Liver (tissue), 3 donors: ENCODE measurements around the gene THSD7B.

ENCODE experiments used
- FOXA1 ChIP-seq: IDR thresholded peaks from 2 replicates; pipeline ENCODE4 v1.6.1; 2016; ENCODE audit warnings: antibody characterized with exemption
- GABPA ChIP-seq, 2 donors: IDR thresholded peaks in 1 of 2; conservative IDR thresholded peaks in 1 of 2; 2 replicates each; pipeline ENCODE4 v1.6.1; 2016; ENCODE audit warnings: antibody characterized with exemption in 2 of 2, mild to moderate bottlenecking in 1 of 2, moderate library complexity in 1 of 2
- HNF4G ChIP-seq: IDR thresholded peaks from 2 replicates; pipeline ENCODE4 v1.6.1; 2016; ENCODE audit warnings: antibody characterized with exemption
- JUND ChIP-seq, 2 donors: IDR thresholded peaks; 2 replicates each; pipeline ENCODE4 v1.6.1; 2016; ENCODE audit warnings: antibody characterized with exemption in 2 of 2
- NR2F2 ChIP-seq: IDR thresholded peaks from 2 replicates; pipeline ENCODE4 v1.6.1; 2016; ENCODE audit warnings: antibody characterized with exemption
- RAD21 ChIP-seq, 2 donors: IDR thresholded peaks; 2 replicates each; pipeline ENCODE4 v1.6.1; 2016; ENCODE audit warnings: antibody characterized with exemption in 2 of 2, mild to moderate bottlenecking in 2 of 2
- RXRA ChIP-seq, 2 donors: IDR thresholded peaks; 2 replicates each; pipeline ENCODE4 v1.6.1; 2017 to 2018; ENCODE audit warnings: antibody characterized with exemption in 2 of 2, mild to moderate bottlenecking in 1 of 2
- TAF1 ChIP-seq: conservative IDR thresholded peaks from 2 replicates; pipeline ENCODE4 v1.6.1; 2016; ENCODE audit warnings: antibody characterized with exemption, mild to moderate bottlenecking
- YY1 ChIP-seq: IDR thresholded peaks from 2 replicates; pipeline ENCODE4 v1.6.1; 2016; ENCODE audit warnings: antibody characterized with exemption, mild to moderate bottlenecking
- TF ChIP-seq, protein P1 (sequence below): fragments of 150-350 bp; IDR thresholded peaks from 2 replicates; pipeline ENCODE4 v1.5.1; 2017; ENCODE audit warnings: improper control_type of control experiment, low read depth, low read length; ENCODE audit not compliant: missing input control
- TF ChIP-seq, protein P2 (sequence below): IDR thresholded peaks from 2 replicates; pipeline ENCODE4 v1.6.1; 2016; ENCODE audit warnings: antibody characterized with exemption, mild to moderate bottlenecking
- TF ChIP-seq, protein P3 (sequence below): IDR thresholded peaks from 2 replicates; pipeline ENCODE4 v1.6.1; 2016; ENCODE audit warnings: antibody characterized with exemption
- TF ChIP-seq, protein P4 (sequence below): IDR thresholded peaks from 2 replicates; pipeline ENCODE4 v1.6.1; 2016; ENCODE audit warnings: antibody characterized with exemption
- donor health status: healthy.
- donor health status: healthy.

DNA sequence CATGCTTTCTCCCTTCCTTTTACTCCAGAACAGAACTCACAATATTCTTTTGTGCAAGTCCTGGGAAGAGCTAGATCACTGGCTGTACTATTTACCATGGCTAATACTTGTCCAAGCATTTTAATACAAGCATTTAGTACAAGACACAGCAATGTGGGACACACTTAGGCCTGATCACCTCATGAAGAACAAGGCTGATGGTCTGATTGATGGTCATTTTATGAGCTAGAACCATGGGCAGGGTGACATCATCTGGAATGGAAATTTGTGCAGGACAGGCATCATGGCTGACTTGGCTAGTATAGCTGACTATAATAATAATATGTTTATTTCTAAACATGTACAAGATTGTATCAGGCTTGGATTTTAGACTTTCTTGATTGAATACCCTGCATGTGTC lies 824.8 kb downstream of the THSD7B start:
- TF ChIP-seq, protein P1, sequence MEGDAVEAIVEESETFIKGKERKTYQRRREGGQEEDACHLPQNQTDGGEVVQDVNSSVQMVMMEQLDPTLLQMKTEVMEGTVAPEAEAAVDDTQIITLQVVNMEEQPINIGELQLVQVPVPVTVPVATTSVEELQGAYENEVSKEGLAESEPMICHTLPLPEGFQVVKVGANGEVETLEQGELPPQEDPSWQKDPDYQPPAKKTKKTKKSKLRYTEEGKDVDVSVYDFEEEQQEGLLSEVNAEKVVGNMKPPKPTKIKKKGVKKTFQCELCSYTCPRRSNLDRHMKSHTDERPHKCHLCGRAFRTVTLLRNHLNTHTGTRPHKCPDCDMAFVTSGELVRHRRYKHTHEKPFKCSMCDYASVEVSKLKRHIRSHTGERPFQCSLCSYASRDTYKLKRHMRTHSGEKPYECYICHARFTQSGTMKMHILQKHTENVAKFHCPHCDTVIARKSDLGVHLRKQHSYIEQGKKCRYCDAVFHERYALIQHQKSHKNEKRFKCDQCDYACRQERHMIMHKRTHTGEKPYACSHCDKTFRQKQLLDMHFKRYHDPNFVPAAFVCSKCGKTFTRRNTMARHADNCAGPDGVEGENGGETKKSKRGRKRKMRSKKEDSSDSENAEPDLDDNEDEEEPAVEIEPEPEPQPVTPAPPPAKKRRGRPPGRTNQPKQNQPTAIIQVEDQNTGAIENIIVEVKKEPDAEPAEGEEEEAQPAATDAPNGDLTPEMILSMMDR: no peak
- TF ChIP-seq YY1 (no peak), GABPA (IDR thresholded peaks at IDR 0.05 in 1 of 2, conservative IDR thresholded peaks at IDR 0.05 in 1 of 2) (no peak), HNF4G (no peak), NR2F2 (no peak), JUND (IDR thresholded peaks at IDR 0.05) (no peak), TAF1 (no peak), RAD21 (IDR thresholded peaks at IDR 0.05) (no peak), RXRA (IDR thresholded peaks at IDR 0.05) (no peak), FOXA1 (no peak)
- TF ChIP-seq, protein P2, sequence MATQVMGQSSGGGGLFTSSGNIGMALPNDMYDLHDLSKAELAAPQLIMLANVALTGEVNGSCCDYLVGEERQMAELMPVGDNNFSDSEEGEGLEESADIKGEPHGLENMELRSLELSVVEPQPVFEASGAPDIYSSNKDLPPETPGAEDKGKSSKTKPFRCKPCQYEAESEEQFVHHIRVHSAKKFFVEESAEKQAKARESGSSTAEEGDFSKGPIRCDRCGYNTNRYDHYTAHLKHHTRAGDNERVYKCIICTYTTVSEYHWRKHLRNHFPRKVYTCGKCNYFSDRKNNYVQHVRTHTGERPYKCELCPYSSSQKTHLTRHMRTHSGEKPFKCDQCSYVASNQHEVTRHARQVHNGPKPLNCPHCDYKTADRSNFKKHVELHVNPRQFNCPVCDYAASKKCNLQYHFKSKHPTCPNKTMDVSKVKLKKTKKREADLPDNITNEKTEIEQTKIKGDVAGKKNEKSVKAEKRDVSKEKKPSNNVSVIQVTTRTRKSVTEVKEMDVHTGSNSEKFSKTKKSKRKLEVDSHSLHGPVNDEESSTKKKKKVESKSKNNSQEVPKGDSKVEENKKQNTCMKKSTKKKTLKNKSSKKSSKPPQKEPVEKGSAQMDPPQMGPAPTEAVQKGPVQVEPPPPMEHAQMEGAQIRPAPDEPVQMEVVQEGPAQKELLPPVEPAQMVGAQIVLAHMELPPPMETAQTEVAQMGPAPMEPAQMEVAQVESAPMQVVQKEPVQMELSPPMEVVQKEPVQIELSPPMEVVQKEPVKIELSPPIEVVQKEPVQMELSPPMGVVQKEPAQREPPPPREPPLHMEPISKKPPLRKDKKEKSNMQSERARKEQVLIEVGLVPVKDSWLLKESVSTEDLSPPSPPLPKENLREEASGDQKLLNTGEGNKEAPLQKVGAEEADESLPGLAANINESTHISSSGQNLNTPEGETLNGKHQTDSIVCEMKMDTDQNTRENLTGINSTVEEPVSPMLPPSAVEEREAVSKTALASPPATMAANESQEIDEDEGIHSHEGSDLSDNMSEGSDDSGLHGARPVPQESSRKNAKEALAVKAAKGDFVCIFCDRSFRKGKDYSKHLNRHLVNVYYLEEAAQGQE: no peak
- TF ChIP-seq, protein P3, sequence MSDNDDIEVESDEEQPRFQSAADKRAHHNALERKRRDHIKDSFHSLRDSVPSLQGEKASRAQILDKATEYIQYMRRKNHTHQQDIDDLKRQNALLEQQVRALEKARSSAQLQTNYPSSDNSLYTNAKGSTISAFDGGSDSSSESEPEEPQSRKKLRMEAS: no peak
- TF ChIP-seq, protein P4, sequence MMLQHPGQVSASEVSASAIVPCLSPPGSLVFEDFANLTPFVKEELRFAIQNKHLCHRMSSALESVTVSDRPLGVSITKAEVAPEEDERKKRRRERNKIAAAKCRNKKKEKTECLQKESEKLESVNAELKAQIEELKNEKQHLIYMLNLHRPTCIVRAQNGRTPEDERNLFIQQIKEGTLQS: no peak
